HepG2 (cell line): Measurements from ENCODE around the gene NCR3LG1. TPM values are rescaled to one million over a fixed set of nuclear protein-coding genes. Genes with fewer than 3 reads are reported as not detected.

Experiments used
- GZF1 ChIP-seq: sonication (generic); formaldehyde crosslinking; IDR thresholded peaks from 2 replicates; pipeline ENCODE4 v1.5.1; 2020; ENCODE audit warnings: mild to moderate bottlenecking, missing genetic modification reagents
- MTERF4 ChIP-seq: sonication (generic); formaldehyde crosslinking; IDR thresholded peaks from 2 replicates; pipeline ENCODE4 v1.8.0; 2023; ENCODE audit warnings: mild to moderate bottlenecking, missing genetic modification reagents
- NPAS2 ChIP-seq: sonication (generic); formaldehyde crosslinking; IDR thresholded peaks from 2 replicates; pipeline ENCODE4 v1.8.0; 2022; ENCODE audit warnings: mild to moderate bottlenecking, missing genetic modification reagents, borderline replicate concordance
- SALL2 ChIP-seq: sonication (generic); formaldehyde crosslinking; IDR thresholded peaks from 2 replicates; pipeline ENCODE4 v1.8.1; 2023; ENCODE audit warnings: mild to moderate bottlenecking, missing genetic modification reagents, inconsistent platforms
- SMARCC2 ChIP-seq: fragments of 450-650 bp; IDR thresholded peaks from 2 replicates; pipeline ENCODE4 v1.6.1; 2017; ENCODE audit warnings: antibody characterized with exemption, mild to moderate bottlenecking
- SOX6 ChIP-seq, 2 experiments: fragments of 450-650 bp in 1 of 2; sonication (generic) in 1 of 2; formaldehyde crosslinking in 1 of 2; IDR thresholded peaks; 2 replicates each; pipeline versions ENCODE4 v1.4.0 to v1.6.1; 2017 to 2020; ENCODE audit warnings: antibody characterized with exemption in 1 of 2, mild to moderate bottlenecking in 1 of 2, missing genetic modification reagents in 1 of 2
- SP4 ChIP-seq: sonication (generic); formaldehyde crosslinking; IDR thresholded peaks from 2 replicates; pipeline ENCODE4 v1.8.1; 2023; ENCODE audit warnings: mild to moderate bottlenecking, missing genetic modification reagents
- ZFP37 ChIP-seq: sonication (generic); formaldehyde crosslinking; IDR thresholded peaks from 2 replicates; pipeline ENCODE4 v1.4.0; 2020; ENCODE audit warnings: missing genetic modification reagents, borderline replicate concordance
- ZHX2 ChIP-seq, 2 experiments: sonication (generic) in 1 of 2; formaldehyde crosslinking in 1 of 2; IDR thresholded peaks; 2 replicates each; pipeline versions ENCODE4 v1.6.1 to v1.9.0; 2014 to 2022; ENCODE audit warnings: antibody characterized with exemption in 1 of 2, borderline replicate concordance in 1 of 2, inconsistent platforms in 1 of 2, low read depth in 1 of 2, missing genetic modification reagents in 1 of 2
- ZNF256 ChIP-seq: sonication (generic); formaldehyde crosslinking; conservative IDR thresholded peaks from 2 replicates; pipeline ENCODE4 v1.4.0; 2020; ENCODE audit warnings: missing genetic modification reagents
- ZNF260 ChIP-seq: sonication (generic); formaldehyde crosslinking; IDR thresholded peaks from 2 replicates; pipeline ENCODE4 v1.4.0; 2020; ENCODE audit warnings: missing genetic modification reagents, low read depth, mild to moderate bottlenecking, borderline replicate concordance
- ZNF292 ChIP-seq: sonication (generic); formaldehyde crosslinking; IDR thresholded peaks from 2 replicates; pipeline ENCODE4 v1.8.1; 2022; ENCODE audit warnings: mild to moderate bottlenecking, low read depth, missing genetic modification reagents, borderline replicate concordance
- ZNF383 ChIP-seq: sonication (generic); formaldehyde crosslinking; IDR thresholded peaks from 2 replicates; pipeline ENCODE4 v1.4.0; 2020; ENCODE audit warnings: missing genetic modification reagents, mild to moderate bottlenecking, borderline replicate concordance
- ZNF597 ChIP-seq: sonication (generic); formaldehyde crosslinking; IDR thresholded peaks from 2 replicates; pipeline ENCODE4 v1.5.0; 2020; ENCODE audit warnings: missing genetic modification reagents
- ZNF687 ChIP-seq: sonication (generic); formaldehyde crosslinking; IDR thresholded peaks from 2 replicates; pipeline ENCODE4 v1.5.1; 2020; ENCODE audit warnings: mild to moderate bottlenecking, missing genetic modification reagents, moderate library complexity
- polyA plus RNA-seq, 8 experiments: library from polyadenylated mRNA; depleted of rRNA in 3 of 8; stranded (reverse) in 7 of 8; unstranded in 1 of 8; fragments of >200 nt; fragmentation: Illumina TruSeq in 4 of 8; extraction: Trizol in 4 of 8; gene quantifications; 2 replicates each; pipeline versions ENCODE4 v1.2.1 to v1.2.3, GENCODE V29; 2011 to 2016; ENCODE audit warnings: low read depth in 4 of 8, missing spikeins in 1 of 8, mixed read lengths in 1 of 8; ENCODE audit not compliant: insufficient read depth in 1 of 8
- total RNA-seq, 5 experiments: library from RNA; depleted of rRNA; stranded (reverse); fragments of >200 nt; fragmentation: Illumina TruSeq; extraction: Trizol; gene quantifications; 2 replicates each; pipeline ENCODE4 v1.2.3, GENCODE V29; 2016; ENCODE audit warnings: low read depth in 1 of 5

NCR3LG1 gene
- total and polyA plus RNA-seq, 2 of the 13 experiments (the other 11 are each of a cell fraction or from before 2014, with no cell fraction given): 16.1 to 25.1 TPM

GRCh38 chr11:17352950-17353820, 1.6 kb downstream of the NCR3LG1 start (continued):
- TF ChIP-seq MTERF4 (CRISPR knock-in tag) (no peak), GZF1 (peak; percentile 54; the same call in 1 of the 2 replicates), ZNF256 (CRISPR knock-in tag) (no peak), ZNF260 (CRISPR knock-in tag) (no peak), ZNF292 (peak; percentile 91), ZNF383 (CRISPR knock-in tag) (no peak; the same call in 1 of the 2 replicates), ZFP37 (no peak), SP4 (peak; percentile 82), ZHX2 (IDR thresholded peaks at IDR 0.05; ENCODE audit: low read depth) (peak; percentile 76; the same call in 1 of the 2 replicates), ZHX2 (CRISPR knock-in tag; IDR thresholded peaks at IDR 0.05; ENCODE audit: borderline replicate concordance) (no peak), SMARCC2 (no peak), ZNF687 (CRISPR knock-in tag) (peak; percentile 97), SALL2 (CRISPR knock-in tag) (no peak; the same call in 1 of the 2 replicates), NPAS2 (no peak), ZNF597 (CRISPR knock-in tag) (no peak), SOX6 (IDR thresholded peaks at IDR 0.05) (no peak), SOX6 (CRISPR knock-in tag; IDR thresholded peaks at IDR 0.05) (peak; percentile 68)
